A549 (cell line): ENCODE results near the gene LRP1. TPM values are rescaled to one million over a fixed set of nuclear protein-coding genes. Genes with fewer than 3 reads are reported as not detected.

ENCODE experiments used
- ATAC-seq, 2 experiments: fragments of 200-7000 bp in 1 of 2; fragments of >200 bp in 1 of 2; cut with Nextera tagmentation in 1 of 2; cut with Tn5 transposase in 1 of 2; 3 replicates each; pipeline versions ENCODE4 v1.8.0 to v1.9.1; 2018 to 2020; ENCODE audit warnings: mild to moderate bottlenecking in 1 of 2, moderate library complexity in 1 of 2
- CTCF ChIA-PET: fragments of 300-600 bp; sonication (Branson Sonifier 250); formaldehyde crosslinking; extraction: SDS; loops from one replicate; lab custom pipeline; 2021; ENCODE audit warnings: antibody characterized with exemption, inconsistent platforms; lab: Yijun Ruan, JAX
- POLR2A ChIA-PET: fragments of 350-600 bp; formaldehyde crosslinking; extraction: SDS; loops from one replicate; lab custom pipeline; 2021; ENCODE audit warnings: antibody characterized with exemption, inconsistent platforms; lab: Yijun Ruan, JAX
- DNase-seq, 2 experiments: peaks; one replicate each; pipeline versions ENCODE4 v3.0.0 to v3.0.0-alpha.2; 2011 to 2016; ENCODE audit warnings: low read depth in 1 of 2, low spot score in 1 of 2
- FAIRE-seq: peaks from 2 replicates; lab custom pipeline; 2011; peaks lifted over from hg19 to GRCh38; lab: Jason Lieb, UNC
- H3K27ac ChIP-seq, 2 experiments: fragments of >200 bp; sonication (Bioruptor Twin); formaldehyde crosslinking; 3 replicates each; pipeline ENCODE4 v1.5.1; 2016 to 2017
- H3K4me1 ChIP-seq: fragments of >200 bp; sonication (Bioruptor Twin); formaldehyde crosslinking; 3 replicates; pipeline ENCODE4 v1.6.1; 2016
- H3K4me2 ChIP-seq: fragments of >200 bp; sonication (Bioruptor Twin); formaldehyde crosslinking; 3 replicates; pipeline ENCODE4 v1.6.1; 2016
- H3K4me3 ChIP-seq: fragments of >200 bp; sonication (Bioruptor Twin); formaldehyde crosslinking; 3 replicates; pipeline ENCODE4 v1.5.1; 2016
- H3K9me3 ChIP-seq: fragments of >200 bp; sonication (Bioruptor Twin); formaldehyde crosslinking; 3 replicates; pipeline ENCODE4 v1.6.1; 2016
- BHLHE40 ChIP-seq: IDR thresholded peaks from 2 replicates; pipeline ENCODE4 v1.6.1; 2012; ENCODE audit warnings: low read depth, low read length, inconsistent platforms
- CEBPB ChIP-seq, 2 experiments: fragments of >200 bp in 1 of 2; sonication (Bioruptor Twin) in 1 of 2; formaldehyde crosslinking in 1 of 2; IDR thresholded peaks; 2 replicates each; pipeline ENCODE4 v1.6.1; 2012 to 2016
- CHD2 ChIP-seq: fragments of 150-350 bp; IDR thresholded peaks from 2 replicates; pipeline ENCODE4 v1.6.1; 2014; ENCODE audit warnings: low read length; ENCODE audit not compliant: partially characterized antibody
- CTCF ChIP-seq: fragments of >200 bp; sonication (Bioruptor Twin); formaldehyde crosslinking; IDR thresholded peaks from 3 replicates; pipeline ENCODE4 v1.5.1; 2016
- ESRRA ChIP-seq: fragments of 150-350 bp; IDR thresholded peaks from 2 replicates; pipeline ENCODE4 v1.6.1; 2014; ENCODE audit warnings: mild to moderate bottlenecking, low read length, borderline replicate concordance
- FOSB ChIP-seq: fragments of 250-450 bp; sonication (Bioruptor Pico); IDR thresholded peaks from 2 replicates; pipeline ENCODE4 v1.5.0; 2020; ENCODE audit warnings: mild to moderate bottlenecking, moderate library complexity
- JUN ChIP-seq, 2 experiments: fragments of >200 bp; sonication (Bioruptor Twin); formaldehyde crosslinking; IDR thresholded peaks; 2 replicates in 1 of 2; 3 replicates in 1 of 2; pipeline ENCODE4 v1.6.1; 2016 to 2017
- JUNB ChIP-seq: fragments of >200 bp; sonication (Bioruptor Twin); formaldehyde crosslinking; IDR thresholded peaks from 2 replicates; pipeline ENCODE4 v1.6.1; 2016
- MYC ChIP-seq: IDR thresholded peaks from 2 replicates; pipeline ENCODE4 v1.6.1; 2012; ENCODE audit warnings: mild to moderate bottlenecking, inconsistent platforms, low read length, improper control_type of control experiment, borderline replicate concordance
- POLR2AphosphoS2 ChIP-seq: conservative IDR thresholded peaks from 2 replicates; pipeline ENCODE4 v1.6.1; 2012; ENCODE audit warnings: low read length, improper control_type of control experiment, inconsistent platforms
- RAD21 ChIP-seq, 2 experiments: fragments of >200 bp in 1 of 2; sonication (Bioruptor Twin) in 1 of 2; formaldehyde crosslinking in 1 of 2; IDR thresholded peaks in 1 of 2; conservative IDR thresholded peaks in 1 of 2; 2 replicates in 1 of 2; 3 replicates in 1 of 2; pipeline ENCODE4 v1.6.1; 2012 to 2018; ENCODE audit warnings: inconsistent platforms in 1 of 2
- REST ChIP-seq: fragments of 200-600 bp; sonication (generic); IDR thresholded peaks from 2 replicates; pipeline ENCODE4 v1.6.1; 2016; ENCODE audit warnings: antibody characterized with exemption, mild to moderate bottlenecking, moderate library complexity
- SMC3 ChIP-seq: fragments of >200 bp; sonication (Bioruptor Twin); formaldehyde crosslinking; IDR thresholded peaks from 3 replicates; pipeline ENCODE4 v1.6.1; 2018; ENCODE audit warnings: inconsistent platforms
- SREBF2 ChIP-seq: fragments of 450-650 bp; IDR thresholded peaks from 2 replicates; pipeline ENCODE4 v1.6.1; 2014; ENCODE audit warnings: mild to moderate bottlenecking, moderate library complexity
- TP53 ChIP-seq: fragments of 250-450 bp; sonication (Bioruptor Pico); IDR thresholded peaks from 2 replicates; pipeline ENCODE4 v1.5.0; 2021; ENCODE audit warnings: mild to moderate bottlenecking, moderate library complexity
- ZFP36 ChIP-seq: fragments of 450-650 bp; IDR thresholded peaks from 2 replicates; pipeline ENCODE4 v1.6.1; 2014; ENCODE audit warnings: borderline replicate concordance; ENCODE audit not compliant: partially characterized antibody
- ZNF302 ChIP-seq: fragments of 250-450 bp; sonication (Bioruptor Pico); IDR thresholded peaks from 2 replicates; pipeline ENCODE4 v1.9.0; 2021; ENCODE audit warnings: inconsistent platforms, mild to moderate bottlenecking, moderate library complexity
- WGBS: methylation state at CpG from one replicate; pipeline ENCODE4 v1.1.6; 2017; ENCODE audit errors: missing lambda C conversion rate; 5-methylcytosine and 5-hydroxymethylcytosine counted together
- polyA plus RNA-seq, 4 experiments: library from polyadenylated mRNA; depleted of rRNA in 3 of 4; stranded (reverse); fragments of >200 nt; fragmentation: RNase III in 1 of 4; extraction: RNeasy Plus Mini Kit Qiagen cat#74134 plus additional on column Dnase treatment in 1 of 4; gene quantifications; 2 replicates in 3 of 4; 3 replicates in 1 of 4; pipeline ENCODE4 v1.2.3, GENCODE V29; 2011 to 2017
- TF ChIP-seq, protein P1 (sequence below): fragments of 250-450 bp; sonication (Bioruptor Pico); IDR thresholded peaks from 2 replicates; pipeline ENCODE4 v1.5.0; 2020; ENCODE audit warnings: low read depth, mild to moderate bottlenecking, moderate library complexity
- TF ChIP-seq, protein P2 (sequence below): IDR thresholded peaks from 2 replicates; pipeline ENCODE4 v1.6.1; 2012; ENCODE audit warnings: low read depth, borderline replicate concordance

LRP1 gene
- polyA plus RNA-seq, 2 of the 4 experiments (the other 2 are of a cell fraction), result 5.6 to 9.4 TPM

DNA sequence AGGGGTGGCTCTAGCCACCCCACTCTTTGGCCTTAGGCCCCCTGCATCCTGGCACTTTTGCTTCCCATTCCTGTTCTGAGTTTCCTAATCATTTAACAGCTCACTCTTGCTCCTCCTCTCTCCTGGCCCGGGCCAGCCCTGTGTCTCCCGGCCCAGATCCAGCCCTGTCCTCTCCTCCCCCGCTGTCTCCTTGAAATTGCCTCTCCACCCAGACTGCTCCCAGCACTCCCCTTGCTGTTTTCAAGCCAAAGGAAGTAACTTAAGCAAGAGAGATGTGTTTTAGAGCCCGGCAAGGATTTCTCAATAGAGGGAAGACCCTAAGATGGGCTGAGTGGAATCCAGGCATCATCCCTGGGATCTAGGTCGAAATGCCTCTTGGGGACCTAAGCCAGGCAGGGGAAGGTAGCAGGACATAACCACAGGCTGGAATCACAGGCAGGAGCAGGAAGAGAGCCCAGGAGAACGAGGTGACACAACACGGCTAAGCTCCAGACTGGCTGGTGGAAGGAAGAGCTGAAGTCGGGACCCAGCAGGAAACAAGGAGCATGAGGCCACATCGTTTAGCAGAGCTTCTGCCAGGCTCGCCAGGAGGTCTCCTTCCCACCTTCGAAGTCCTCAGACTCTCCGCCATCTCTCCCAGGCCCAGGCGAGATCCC is 21.1 kb downstream of the LRP1 start:
- no peaks in the 10 kb centered on the region for H3K9me3 ChIP-seq
- no peak overlapping the region for H3K4me3 ChIP-seq
- no peak for DNase-seq
- H3K27ac ChIP-seq, result peak overlapping the region; percentile 57 to 67; a peak in 5 of 6 replicates
- FAIRE-seq, result no peak
- peak overlapping the region; percentile 56 for H3K4me2 ChIP-seq
- ATAC-seq, result no peak; a peak in 1 of 6 replicates
- peaks cover 28% of the 10 kb centered on the region for H3K4me1 ChIP-seq
- ChIA-PET CTCF (interaction anchor here (1.1 to 16.2 kb wide), 8 partner anchors 8 to 80 kb away, joined by 3 to 180 read pairs (median 6); no protein-coding TSS in a partner anchor), POLR2A (no interaction called here)
- WGBS, result 74% methylated on average over 13 of the region's 13 CpGs
- TF ChIP-seq, protein P1, sequence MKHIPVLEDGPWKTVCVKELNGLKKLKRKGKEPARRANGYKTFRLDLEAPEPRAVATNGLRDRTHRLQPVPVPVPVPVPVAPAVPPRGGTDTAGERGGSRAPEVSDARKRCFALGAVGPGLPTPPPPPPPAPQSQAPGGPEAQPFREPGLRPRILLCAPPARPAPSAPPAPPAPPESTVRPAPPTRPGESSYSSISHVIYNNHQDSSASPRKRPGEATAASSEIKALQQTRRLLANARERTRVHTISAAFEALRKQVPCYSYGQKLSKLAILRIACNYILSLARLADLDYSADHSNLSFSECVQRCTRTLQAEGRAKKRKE (CRISPR knock-in tag), result no peak
- TF ChIP-seq ZNF302 (CRISPR knock-in tag), result no peak
- no peak for TF ChIP-seq SMC3
- TF ChIP-seq ESRRA, result no peak
- no peak for TF ChIP-seq BHLHE40
- TF ChIP-seq ZFP36, result no peak
- no peak for TF ChIP-seq MYC
- no peak for TF ChIP-seq TP53
- TF ChIP-seq FOSB (CRISPR knock-in tag), result no peak
- TF ChIP-seq CTCF, result no peak
- TF ChIP-seq POLR2AphosphoS2, result no peak
- TF ChIP-seq CEBPB (IDR thresholded peaks at IDR 0.05), result no peak
- no peak for TF ChIP-seq REST
- TF ChIP-seq SREBF2, result no peak
- TF ChIP-seq JUN (IDR thresholded peaks at IDR 0.05), result no peak
- no peak for TF ChIP-seq JUNB
- no peak for TF ChIP-seq CHD2
- no peak for TF ChIP-seq RAD21 (conservative IDR thresholded peaks at IDR 0.05 in 1 of 2, IDR thresholded peaks at IDR 0.05 in 1 of 2)
- TF ChIP-seq, protein P2, sequence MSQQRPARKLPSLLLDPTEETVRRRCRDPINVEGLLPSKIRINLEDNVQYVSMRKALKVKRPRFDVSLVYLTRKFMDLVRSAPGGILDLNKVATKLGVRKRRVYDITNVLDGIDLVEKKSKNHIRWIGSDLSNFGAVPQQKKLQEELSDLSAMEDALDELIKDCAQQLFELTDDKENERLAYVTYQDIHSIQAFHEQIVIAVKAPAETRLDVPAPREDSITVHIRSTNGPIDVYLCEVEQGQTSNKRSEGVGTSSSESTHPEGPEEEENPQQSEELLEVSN, result no peak
- TF ChIP-seq, all 56 proteins: peak for 0
